ENCODE measurements around the gene SLC9A9.

Gene SLC9A9

GRCh38 chr3:143764840-143765239 is 83.4 kb downstream of the SLC9A9 start:
- Histone ChIP-seq H3K27me3 (ENCODE audit: control insufficient read depth, insufficient read depth, low read length) (no peaks in the 10 kb centered on the region), H3K4me1 (ENCODE audit: control insufficient read depth, insufficient read depth, low read length) (no peaks in the 10 kb centered on the region), H3K4me3 (ENCODE audit: low read length) (no peak overlapping the region), H3K27ac (ENCODE audit: low read length) (no peak overlapping the region), H3K36me3 (ENCODE audit: control insufficient read depth, insufficient read depth, low read length) (no peaks in the 10 kb centered on the region), H3K9me3 (ENCODE audit: control insufficient read depth, insufficient read depth, low read length) (no peaks in the 10 kb centered on the region)
- no CpG with 5 or more reads among the region's 1 CpG for WGBS (ENCODE audit: insufficient coverage, insufficient read length)
- DNase-seq (ENCODE audit: low read depth, low spot score), result no peak

DNA sequence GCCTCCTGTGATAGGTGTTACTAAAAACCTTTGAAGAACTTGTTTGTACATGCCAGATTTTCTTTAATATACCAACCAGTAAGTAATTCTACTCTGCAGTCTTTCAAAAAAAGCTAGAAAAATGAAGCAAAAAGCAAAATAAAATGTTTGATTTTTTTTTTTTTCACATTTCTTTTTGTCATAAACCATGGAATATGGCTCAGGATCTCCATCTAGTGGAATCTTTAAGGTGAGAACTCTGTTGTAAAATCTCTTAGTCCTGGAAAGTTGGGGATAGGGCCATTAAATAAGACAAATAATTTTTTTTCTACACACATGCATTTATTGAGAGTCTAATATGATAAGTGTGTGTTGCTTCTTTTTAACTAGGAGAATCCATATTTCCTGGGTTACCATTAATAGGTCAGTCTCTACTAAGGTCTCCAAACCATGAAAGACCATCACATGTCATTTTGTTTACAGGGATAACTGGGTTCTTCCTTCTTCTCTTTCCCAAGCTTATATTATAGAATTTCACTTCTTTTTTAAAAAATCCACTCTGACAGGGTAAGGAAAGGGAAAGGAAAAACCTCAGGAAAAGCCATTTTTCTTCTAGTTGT is 84.6 kb downstream of the SLC9A9 start:
- H3K9me3 ChIP-seq (ENCODE audit: control insufficient read depth, insufficient read depth, low read length), result no peaks in the 10 kb centered on the region
- H3K4me3 ChIP-seq (ENCODE audit: low read length), result no peak overlapping the region
- H3K27ac ChIP-seq (ENCODE audit: low read length), result no peak overlapping the region
- H3K4me1 ChIP-seq (ENCODE audit: control insufficient read depth, insufficient read depth, low read length), result no peaks in the 10 kb centered on the region
- DNase-seq (ENCODE audit: low read depth, low spot score), result no peak
- no peaks in the 10 kb centered on the region for H3K27me3 ChIP-seq (ENCODE audit: control insufficient read depth, insufficient read depth, low read length)
- H3K36me3 ChIP-seq (ENCODE audit: control insufficient read depth, insufficient read depth, low read length), result no peaks in the 10 kb centered on the region

DNA sequence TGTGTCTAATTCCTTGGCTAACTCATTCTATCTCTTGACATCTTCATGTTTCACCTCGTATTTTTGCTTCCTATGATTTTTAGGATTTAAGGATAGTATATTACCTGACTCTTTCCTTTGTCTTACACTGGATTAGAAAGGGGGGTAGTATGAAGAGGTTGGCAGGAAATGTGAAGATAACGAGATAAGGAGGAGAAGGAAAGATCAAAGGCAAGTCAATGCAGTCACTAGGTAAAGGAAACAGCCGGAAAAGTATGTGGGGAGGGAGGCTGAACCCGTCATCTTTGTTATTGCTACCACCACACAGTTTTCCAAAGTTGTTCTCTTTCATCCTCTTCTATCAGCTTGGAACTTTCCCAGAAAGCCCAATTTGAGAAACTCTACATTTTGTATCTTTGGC is 90.6 kb downstream of the SLC9A9 start:
- H3K4me1 ChIP-seq (ENCODE audit: control insufficient read depth, insufficient read depth, low read length), result no peaks in the 10 kb centered on the region
- H3K9me3 ChIP-seq (ENCODE audit: control insufficient read depth, insufficient read depth, low read length), result no peaks in the 10 kb centered on the region
- no peaks in the 10 kb centered on the region for H3K36me3 ChIP-seq (ENCODE audit: control insufficient read depth, insufficient read depth, low read length)
- H3K4me3 ChIP-seq (ENCODE audit: low read length), result no peak overlapping the region
- no CpG with 5 or more reads among the region's 4 CpGs for WGBS (ENCODE audit: insufficient coverage, insufficient read length)
- DNase-seq (ENCODE audit: low read depth, low spot score), result no peak
- H3K27me3 ChIP-seq (ENCODE audit: control insufficient read depth, insufficient read depth, low read length), result no peaks in the 10 kb centered on the region
- no peak overlapping the region for H3K27ac ChIP-seq (ENCODE audit: low read length)

- no peaks in the 10 kb centered on the region for H3K9me3 ChIP-seq (ENCODE audit: control insufficient read depth, insufficient read depth, low read length)
- H3K27ac ChIP-seq (ENCODE audit: low read length), result no peak overlapping the region
- no peaks in the 10 kb centered on the region for H3K27me3 ChIP-seq (ENCODE audit: control insufficient read depth, insufficient read depth, low read length)
- no peaks in the 10 kb centered on the region for H3K36me3 ChIP-seq (ENCODE audit: control insufficient read depth, insufficient read depth, low read length)
- H3K4me3 ChIP-seq (ENCODE audit: low read length), result no peak overlapping the region
- H3K4me1 ChIP-seq (ENCODE audit: control insufficient read depth, insufficient read depth, low read length), result no peaks in the 10 kb centered on the region
- DNase-seq (ENCODE audit: low read depth, low spot score), result no peak
- no CpG with 5 or more reads among the region's 2 CpGs for WGBS (ENCODE audit: insufficient coverage, insufficient read length)
Observed at GRCh38 chr3:143755978-143756377, 92.3 kb downstream of the SLC9A9 start.

- Histone ChIP-seq H3K4me1 (ENCODE audit: control insufficient read depth, insufficient read depth, low read length) (no peaks in the 10 kb centered on the region), H3K27ac (ENCODE audit: low read length) (no peak overlapping the region), H3K36me3 (ENCODE audit: control insufficient read depth, insufficient read depth, low read length) (no peaks in the 10 kb centered on the region), H3K9me3 (ENCODE audit: control insufficient read depth, insufficient read depth, low read length) (no peaks in the 10 kb centered on the region), H3K27me3 (ENCODE audit: control insufficient read depth, insufficient read depth, low read length) (no peaks in the 10 kb centered on the region), H3K4me3 (ENCODE audit: low read length) (no peak overlapping the region)
- no peak for DNase-seq (ENCODE audit: low read depth, low spot score)
- no CpG with 5 or more reads among the region's 1 CpG for WGBS (ENCODE audit: insufficient coverage, insufficient read length)
Observed at GRCh38 chr3:143754090-143754489, 94.2 kb downstream of the SLC9A9 start.

GRCh38 chr3:143753456-143753855 is 94.8 kb downstream of the SLC9A9 start:
- Histone ChIP-seq H3K27me3 (ENCODE audit: control insufficient read depth, insufficient read depth, low read length) (no peaks in the 10 kb centered on the region), H3K27ac (ENCODE audit: low read length) (no peak overlapping the region), H3K4me1 (ENCODE audit: control insufficient read depth, insufficient read depth, low read length) (no peaks in the 10 kb centered on the region), H3K4me3 (ENCODE audit: low read length) (no peak overlapping the region), H3K36me3 (ENCODE audit: control insufficient read depth, insufficient read depth, low read length) (no peaks in the 10 kb centered on the region), H3K9me3 (ENCODE audit: control insufficient read depth, insufficient read depth, low read length) (no peaks in the 10 kb centered on the region)
- DNase-seq (ENCODE audit: low read depth, low spot score), result no peak

DNA sequence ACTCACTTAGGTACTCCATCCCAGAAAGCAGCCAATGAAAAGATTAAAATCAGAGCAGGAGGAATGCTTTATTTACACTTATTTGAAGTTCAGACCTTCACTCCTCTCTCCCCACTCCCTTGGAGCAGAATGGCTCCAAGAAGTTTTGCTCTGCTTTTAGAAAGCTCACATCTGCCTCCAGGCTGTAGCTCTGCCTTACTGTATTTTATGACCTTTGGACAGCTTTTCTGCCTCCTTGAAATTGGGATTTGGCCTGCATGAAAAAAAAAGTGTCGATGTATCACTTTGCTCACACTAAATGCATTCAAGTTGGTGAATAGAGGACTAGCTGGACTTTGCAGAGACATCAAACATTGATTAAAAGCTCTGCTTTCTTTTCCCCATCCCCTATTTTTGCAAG is 95.3 kb downstream of the SLC9A9 start:
- DNase-seq (ENCODE audit: low read depth, low spot score), result no peak
- no peak overlapping the region for H3K27ac ChIP-seq (ENCODE audit: low read length)
- no peak overlapping the region for H3K4me3 ChIP-seq (ENCODE audit: low read length)
- H3K4me1 ChIP-seq (ENCODE audit: control insufficient read depth, insufficient read depth, low read length), result no peaks in the 10 kb centered on the region
- H3K36me3 ChIP-seq (ENCODE audit: control insufficient read depth, insufficient read depth, low read length), result no peaks in the 10 kb centered on the region
- H3K9me3 ChIP-seq (ENCODE audit: control insufficient read depth, insufficient read depth, low read length), result no peaks in the 10 kb centered on the region
- no CpG with 5 or more reads among the region's 1 CpG for WGBS (ENCODE audit: insufficient coverage, insufficient read length)
- no peaks in the 10 kb centered on the region for H3K27me3 ChIP-seq (ENCODE audit: control insufficient read depth, insufficient read depth, low read length)

DNA sequence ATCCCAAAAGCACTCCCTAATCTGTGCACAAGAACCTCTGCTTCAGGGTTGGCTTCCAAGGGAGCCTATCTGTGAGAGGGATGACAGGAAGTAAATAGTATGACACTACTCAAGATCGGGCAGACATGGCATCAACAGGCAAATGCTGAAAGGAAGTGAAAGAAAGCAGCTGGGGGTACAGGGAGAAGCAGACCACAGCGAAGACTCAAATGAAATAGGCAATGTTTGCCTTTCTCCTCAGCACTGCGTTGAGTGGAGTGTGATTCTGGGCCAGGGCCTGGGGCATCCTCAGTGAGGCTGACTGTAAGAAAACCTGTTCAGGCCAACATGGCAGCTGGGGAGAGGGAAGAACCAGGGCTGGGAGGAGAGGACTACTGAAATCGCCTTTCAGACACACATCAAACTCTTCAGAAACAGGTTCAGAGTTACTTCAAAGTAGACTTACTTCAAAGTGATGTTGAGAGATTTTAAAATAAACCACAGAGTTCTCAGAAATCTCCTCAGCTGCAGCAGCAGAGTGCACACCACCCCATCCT is 96.6 kb downstream of the SLC9A9 start:
- Histone ChIP-seq H3K9me3 (ENCODE audit: control insufficient read depth, insufficient read depth, low read length) (no peaks in the 10 kb centered on the region), H3K27ac (ENCODE audit: low read length) (no peak overlapping the region), H3K4me3 (ENCODE audit: low read length) (no peak overlapping the region), H3K4me1 (ENCODE audit: control insufficient read depth, insufficient read depth, low read length) (no peaks in the 10 kb centered on the region), H3K36me3 (ENCODE audit: control insufficient read depth, insufficient read depth, low read length) (no peaks in the 10 kb centered on the region), H3K27me3 (ENCODE audit: control insufficient read depth, insufficient read depth, low read length) (no peaks in the 10 kb centered on the region)
- DNase-seq (ENCODE audit: low read depth, low spot score), result no peak
- WGBS (ENCODE audit: insufficient coverage, insufficient read length), result no CpG with 5 or more reads among the region's 4 CpGs

- DNase-seq (ENCODE audit: low read depth, low spot score), result no peak
- Histone ChIP-seq H3K27me3 (ENCODE audit: control insufficient read depth, insufficient read depth, low read length) (no peaks in the 10 kb centered on the region), H3K36me3 (ENCODE audit: control insufficient read depth, insufficient read depth, low read length) (no peaks in the 10 kb centered on the region), H3K4me3 (ENCODE audit: low read length) (no peak overlapping the region), H3K4me1 (ENCODE audit: control insufficient read depth, insufficient read depth, low read length) (no peaks in the 10 kb centered on the region), H3K27ac (ENCODE audit: low read length) (no peak overlapping the region), H3K9me3 (ENCODE audit: control insufficient read depth, insufficient read depth, low read length) (no peaks in the 10 kb centered on the region)
- WGBS (ENCODE audit: insufficient coverage, insufficient read length), result no CpG with 5 or more reads among the region's 2 CpGs
Observed at GRCh38 chr3:143750841-143751240, 97.4 kb downstream of the SLC9A9 start.

- Histone ChIP-seq H3K27ac (ENCODE audit: low read length) (no peak overlapping the region), H3K9me3 (ENCODE audit: control insufficient read depth, insufficient read depth, low read length) (no peaks in the 10 kb centered on the region), H3K4me3 (ENCODE audit: low read length) (no peak overlapping the region), H3K27me3 (ENCODE audit: control insufficient read depth, insufficient read depth, low read length) (no peaks in the 10 kb centered on the region), H3K4me1 (ENCODE audit: control insufficient read depth, insufficient read depth, low read length) (no peaks in the 10 kb centered on the region), H3K36me3 (ENCODE audit: control insufficient read depth, insufficient read depth, low read length) (no peaks in the 10 kb centered on the region)
- no CpG with 5 or more reads among the region's 5 CpGs for WGBS (ENCODE audit: insufficient coverage, insufficient read length)
- no peak for DNase-seq (ENCODE audit: low read depth, low spot score)
Observed at GRCh38 chr3:143749926-143750325, 98.3 kb downstream of the SLC9A9 start.

DNA sequence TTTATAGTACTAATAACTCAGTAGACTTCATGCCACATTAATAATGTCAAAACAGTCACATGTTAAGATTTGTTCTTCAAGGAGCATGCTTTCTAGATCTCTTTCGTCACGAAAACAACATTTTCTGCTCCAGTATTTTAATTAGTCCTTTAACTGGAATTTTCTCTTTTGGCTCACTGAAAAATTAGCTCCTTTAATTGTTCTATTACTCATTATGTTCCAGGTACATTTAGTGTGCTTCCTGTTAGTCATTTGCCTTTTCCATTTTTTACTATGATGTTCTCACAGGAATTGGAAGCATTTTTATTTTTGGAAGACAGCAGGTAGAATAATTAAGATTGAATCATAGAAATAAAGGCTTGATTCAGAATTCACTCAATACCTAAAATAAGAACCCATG is 111.2 kb downstream of the SLC9A9 start:
- no CpG with 5 or more reads among the region's 2 CpGs for WGBS (ENCODE audit: insufficient coverage, insufficient read length)
- no peaks in the 10 kb centered on the region for H3K9me3 ChIP-seq (ENCODE audit: control insufficient read depth, insufficient read depth, low read length)
- DNase-seq (ENCODE audit: low read depth, low spot score), result no peak

More for the DNA sequence above, 111.2 kb downstream of the SLC9A9 start:
- no peaks in the 10 kb centered on the region for H3K27me3 ChIP-seq (ENCODE audit: control insufficient read depth, insufficient read depth, low read length)
- H3K4me3 ChIP-seq (ENCODE audit: low read length), result no peak overlapping the region
- H3K36me3 ChIP-seq (ENCODE audit: control insufficient read depth, insufficient read depth, low read length), result no peaks in the 10 kb centered on the region
- H3K27ac ChIP-seq (ENCODE audit: low read length), result no peak overlapping the region
- no peaks in the 10 kb centered on the region for H3K4me1 ChIP-seq (ENCODE audit: control insufficient read depth, insufficient read depth, low read length)
